WTC11 (cell line): Measurements from ENCODE around the gene PAM16.

Experiments
- CBFB ChIP-seq: sonication (generic); formaldehyde crosslinking; IDR thresholded peaks from 2 replicates; pipeline ENCODE4 v1.8.1; 2022; ENCODE audit warnings: mild to moderate bottlenecking, low read depth, missing genetic modification reagents
- CTCF ChIP-seq: fragments of 200-600 bp; IDR thresholded peaks from 2 replicates; pipeline ENCODE4 v1.8.0; 2022; ENCODE audit warnings: antibody characterized with exemption
- TF ChIP-seq, protein P1 (sequence below): sonication (generic); formaldehyde crosslinking; IDR thresholded peaks from 2 replicates; pipeline ENCODE4 v1.8.0; 2022; ENCODE audit warnings: mild to moderate bottlenecking, missing genetic modification reagents

DNA sequence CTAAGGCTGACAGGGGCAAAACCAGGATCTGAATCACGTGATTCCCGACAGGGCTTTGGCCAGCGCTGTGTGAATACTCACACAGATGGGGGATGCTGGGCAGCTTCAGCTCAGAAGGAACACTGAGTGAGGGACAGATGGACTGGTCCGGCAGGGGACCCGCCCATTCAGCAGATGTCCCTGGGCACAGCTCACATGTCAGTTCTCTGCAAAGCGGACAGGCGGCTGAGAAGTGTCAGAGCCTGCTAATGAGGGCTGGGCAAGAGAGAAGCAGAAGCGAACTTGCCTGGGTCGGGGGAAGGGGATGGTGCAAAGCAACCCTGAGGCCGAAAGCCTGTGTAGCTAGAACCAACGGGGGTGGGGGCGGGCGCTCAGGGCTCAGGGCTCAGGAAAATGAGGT is 47.1 kb downstream of the PAM16 start:
- TF ChIP-seq CBFB (CRISPR knock-in tag) (no peak), CTCF (no peak)
- TF ChIP-seq, protein P1, sequence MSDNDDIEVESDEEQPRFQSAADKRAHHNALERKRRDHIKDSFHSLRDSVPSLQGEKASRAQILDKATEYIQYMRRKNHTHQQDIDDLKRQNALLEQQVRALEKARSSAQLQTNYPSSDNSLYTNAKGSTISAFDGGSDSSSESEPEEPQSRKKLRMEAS (CRISPR knock-in tag) = no peak
